ENCODE results near the gene APOBR. TPM values are rescaled to one million over a fixed set of nuclear protein-coding genes. Genes with fewer than 3 reads are reported as not detected.

APOBR gene
- total and polyA plus RNA-seq, 2 of the 13 experiments (the other 11 are each of a cell fraction or from before 2014, with no cell fraction given): 0.03 TPM; not detected in 1

- TF ChIP-seq ZNF280D (CRISPR knock-in tag; IDR thresholded peaks at IDR 0.05) (peak; percentile 23; the same call in 1 of the 2 replicates), ZNF639 (CRISPR knock-in tag; conservative IDR thresholded peaks at IDR 0.05) (no peak), ZNF496 (CRISPR knock-in tag; IDR thresholded peaks at IDR 0.05; ENCODE audit: insufficient replicate concordance) (no peak), SPEN (CRISPR knock-in tag; IDR thresholded peaks at IDR 0.05; ENCODE audit: low read depth) (peak; percentile 38; the same call in 1 of the 2 replicates), MXD3 (CRISPR knock-in tag; IDR thresholded peaks at IDR 0.05) (no peak), NR1H2 (CRISPR knock-in tag; IDR thresholded peaks at IDR 0.05; ENCODE audit: borderline replicate concordance, low read depth) (no peak), SMC3 (IDR thresholded peaks at IDR 0.05; ENCODE audit: low read length) (no peak), THAP9 (CRISPR knock-in tag; IDR thresholded peaks at IDR 0.05; ENCODE audit: borderline replicate concordance) (no peak), DRAP1 (CRISPR knock-in tag; IDR thresholded peaks at IDR 0.05) (no peak), CREB1 (IDR thresholded peaks at IDR 0.05) (no peak), CREB1 (CRISPR knock-in tag; IDR thresholded peaks at IDR 0.05) (no peak), SETDB1 (CRISPR knock-in tag; IDR thresholded peaks at IDR 0.05; ENCODE audit: borderline replicate concordance) (no peak), ZNF33B (CRISPR knock-in tag; IDR thresholded peaks at IDR 0.05) (no peak), ZZZ3 (CRISPR knock-in tag; IDR thresholded peaks at IDR 0.05; ENCODE audit: borderline replicate concordance) (no peak), ZNF24 (IDR thresholded peaks at IDR 0.05) (no peak), ELF1 (CRISPR knock-in tag; IDR thresholded peaks at IDR 0.05) (no peak), ZSCAN12 (CRISPR knock-in tag; IDR thresholded peaks at IDR 0.05) (no peak), FLYWCH1 (CRISPR knock-in tag; IDR thresholded peaks at IDR 0.05) (no peak)
Measured at GRCh38 chr16:28537964-28538732, 43.7 kb downstream of the APOBR start (continued).

Data from HepG2 (cell line).